Neural cell (in vitro differentiated cells): ENCODE measurements around the gene POLL. TPM values are rescaled to one million over a fixed set of nuclear protein-coding genes. Genes with fewer than 3 reads are reported as not detected.
"Not testable (repeated sequence)": the region's sequence is repeated elsewhere in the genome, so short reads cannot be mapped to it uniquely, and the experiment has no call there.

Source experiments
- H2AFZ ChIP-seq: fragments of 200-600, 300-800 bp; sonication (generic), shearing (Covaris generic); 2 replicates; pipeline ENCODE4 v1.6.0; 2014; ENCODE audit warnings: low read depth, mild to moderate bottlenecking, antibody characterized with exemption, low read length, moderate library complexity
- H3F3A ChIP-seq: fragments of 200-600 bp; shearing (Covaris generic); 2 replicates; pipeline ENCODE4 v1.6.1; 2016; ENCODE audit warnings: mild to moderate bottlenecking, moderate library complexity, mixed read lengths, antibody characterized with exemption, low read length; ENCODE audit not compliant: insufficient read depth, poor library complexity, severe bottlenecking
- H3K27ac ChIP-seq: fragments of 200-600, 300-800 bp; sonication (generic), shearing (Covaris generic); 2 replicates; pipeline ENCODE4 v1.5.1; 2014; ENCODE audit warnings: mild to moderate bottlenecking, low read length, moderate library complexity
- H3K27me3 ChIP-seq: fragments of 300-800, 200-600 bp; sonication (generic), shearing (Covaris generic); 2 replicates; pipeline ENCODE4 v1.6.0; 2014; ENCODE audit warnings: mild to moderate bottlenecking, low read depth, low read length, moderate library complexity; ENCODE audit not compliant: insufficient read depth
- H3K36me3 ChIP-seq: fragments of 300-800, 200-600 bp; sonication (generic), shearing (Covaris generic); 2 replicates; pipeline ENCODE4 v1.5.1; 2014; ENCODE audit warnings: mild to moderate bottlenecking, antibody characterized with exemption, low read length, moderate library complexity; ENCODE audit not compliant: insufficient read depth
- H3K4me2 ChIP-seq: fragments of 300-800, 200-600 bp; sonication (generic), shearing (Covaris generic); 2 replicates; pipeline ENCODE4 v1.6.0; 2014; ENCODE audit warnings: mild to moderate bottlenecking, low read length
- H3K4me3 ChIP-seq: fragments of 300-800, 200-600 bp; sonication (generic), shearing (Covaris generic); 2 replicates; pipeline ENCODE4 v1.5.1; 2014; ENCODE audit warnings: mild to moderate bottlenecking, low read length, moderate library complexity
- H3K79me2 ChIP-seq: fragments of 200-600 bp; shearing (Covaris generic); replicated peaks from 2 replicates; pipeline ENCODE4 v1.6.0; 2014; ENCODE audit warnings: mild to moderate bottlenecking, low read length, moderate library complexity; ENCODE audit not compliant: insufficient read depth
- H3K9ac ChIP-seq: fragments of 300-800, 200-600 bp; sonication (generic), shearing (Covaris generic); 2 replicates; pipeline ENCODE4 v1.6.1; 2016; ENCODE audit warnings: mild to moderate bottlenecking, low read length, mixed read lengths
- H3K9me2 ChIP-seq: fragments of 200-600 bp; shearing (Covaris generic); 2 replicates; pipeline ENCODE4 v1.6.1; 2016; ENCODE audit warnings: mild to moderate bottlenecking, low read length, mixed read lengths; ENCODE audit not compliant: insufficient read depth
- H3K9me3 ChIP-seq: fragments of 200-600, 300-800 bp; sonication (generic), shearing (Covaris generic); 2 replicates; pipeline ENCODE4 v1.6.1; 2016; ENCODE audit warnings: mild to moderate bottlenecking, mixed run types, low read length, moderate library complexity, mixed read lengths
- H4K20me1 ChIP-seq: fragments of 200-600 bp; shearing (Covaris generic); 2 replicates; pipeline ENCODE4 v1.6.1; 2016; ENCODE audit warnings: mild to moderate bottlenecking, mixed run types; ENCODE audit not compliant: insufficient read depth
- EP300 ChIP-seq: fragments of 450-650 bp; conservative IDR thresholded peaks from 2 replicates; pipeline ENCODE4 v1.6.1; 2014; ENCODE audit warnings: antibody characterized with exemption, mild to moderate bottlenecking, moderate library complexity; ENCODE audit not compliant: poor library complexity, severe bottlenecking
- EZH2 ChIP-seq: fragments of 200-600, 300-800 bp; shearing (Covaris generic), sonication (generic); IDR thresholded peaks from 2 replicates; pipeline ENCODE4 v1.6.1; 2014; ENCODE audit warnings: antibody characterized with exemption, low read length, borderline replicate concordance, mild to moderate bottlenecking; ENCODE audit not compliant: insufficient read depth, poor library complexity, severe bottlenecking
- MXI1 ChIP-seq: fragments of 450-650 bp; conservative IDR thresholded peaks from 2 replicates; pipeline ENCODE4 v1.6.1; 2014; ENCODE audit warnings: antibody characterized with exemption, mild to moderate bottlenecking; ENCODE audit not compliant: poor library complexity, severe bottlenecking
- POLR2AphosphoS5 ChIP-seq: IDR thresholded peaks from 2 replicates; pipeline ENCODE4 v1.6.1; 2012
- RAD21 ChIP-seq: fragments of 450-650 bp; conservative IDR thresholded peaks from 2 replicates; pipeline ENCODE4 v1.6.1; 2014; ENCODE audit warnings: antibody characterized with exemption, mild to moderate bottlenecking, moderate library complexity
- SMC3 ChIP-seq: fragments of 450-650 bp; conservative IDR thresholded peaks from 2 replicates; pipeline ENCODE4 v1.6.1; 2014; ENCODE audit warnings: antibody characterized with exemption, mild to moderate bottlenecking, moderate library complexity; ENCODE audit not compliant: poor library complexity
- TAF1 ChIP-seq: IDR thresholded peaks from 2 replicates; pipeline ENCODE4 v1.6.1; 2012; ENCODE audit warnings: low read depth
- polyA plus RNA-seq: library from polyadenylated mRNA; depleted of rRNA; stranded (reverse); fragments of >200 nt; gene quantifications from 2 replicates; pipeline ENCODE4 v1.2.3, GENCODE V29; 2014
- TF ChIP-seq, protein P1 (sequence below): fragments of 450-650 bp; IDR thresholded peaks from 2 replicates; pipeline ENCODE4 v1.5.1; 2014; ENCODE audit warnings: antibody characterized with exemption, mild to moderate bottlenecking, moderate library complexity; ENCODE audit not compliant: poor library complexity, severe bottlenecking
- TF ChIP-seq, protein P2 (sequence below): IDR thresholded peaks from 2 replicates; pipeline ENCODE4 v1.6.1; 2012; ENCODE audit warnings: borderline replicate concordance

POLL gene
- polyA plus RNA-seq, 1 donor from 2014 or later, result 23.0 TPM

DNA sequence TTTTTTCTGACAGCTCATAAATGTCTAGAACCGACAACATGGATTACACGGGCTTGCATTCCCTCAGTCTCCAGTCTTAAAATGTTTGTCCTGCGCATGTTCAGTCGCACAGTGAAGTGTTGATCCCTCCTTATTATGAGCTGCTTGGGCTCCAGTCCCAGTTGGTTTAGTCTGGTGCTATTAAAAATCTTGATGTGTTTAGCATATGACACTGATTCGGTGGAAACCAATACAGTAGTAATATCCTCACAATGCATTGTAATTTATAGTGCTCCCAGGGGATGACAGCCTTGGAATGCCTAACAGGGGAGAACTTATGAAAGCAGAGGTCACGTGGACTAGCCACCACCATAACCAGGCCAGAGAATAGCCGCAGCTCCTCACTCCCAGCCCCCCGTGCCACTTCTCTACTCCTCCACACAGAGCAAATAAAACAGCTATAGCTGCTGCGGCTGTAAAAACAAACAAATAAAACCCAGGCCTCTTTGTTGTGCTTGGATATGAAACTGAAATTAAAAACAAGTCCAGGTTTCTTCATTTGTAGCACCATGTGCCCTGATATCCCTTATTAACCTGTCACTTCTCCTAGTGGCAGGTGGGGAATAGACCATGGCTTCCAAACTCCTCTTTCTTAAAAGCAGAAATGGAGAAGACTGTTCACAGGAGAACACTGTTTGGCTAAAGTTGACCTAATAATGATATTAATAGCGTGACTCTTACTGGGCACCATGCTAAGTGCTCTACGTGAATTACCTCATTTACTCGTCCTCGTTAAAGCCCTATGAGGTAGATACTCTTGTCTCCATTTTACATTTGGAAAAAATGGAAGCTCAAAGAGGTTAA lies 7.8 kb upstream of the POLL start:
- TF ChIP-seq POLR2AphosphoS5, result no peak
- TF ChIP-seq RAD21, result no peak
- no peak for TF ChIP-seq EP300
- TF ChIP-seq TAF1, result no peak
- TF ChIP-seq EZH2, result no peak
- TF ChIP-seq SMC3, result no peak
- TF ChIP-seq, protein P1, sequence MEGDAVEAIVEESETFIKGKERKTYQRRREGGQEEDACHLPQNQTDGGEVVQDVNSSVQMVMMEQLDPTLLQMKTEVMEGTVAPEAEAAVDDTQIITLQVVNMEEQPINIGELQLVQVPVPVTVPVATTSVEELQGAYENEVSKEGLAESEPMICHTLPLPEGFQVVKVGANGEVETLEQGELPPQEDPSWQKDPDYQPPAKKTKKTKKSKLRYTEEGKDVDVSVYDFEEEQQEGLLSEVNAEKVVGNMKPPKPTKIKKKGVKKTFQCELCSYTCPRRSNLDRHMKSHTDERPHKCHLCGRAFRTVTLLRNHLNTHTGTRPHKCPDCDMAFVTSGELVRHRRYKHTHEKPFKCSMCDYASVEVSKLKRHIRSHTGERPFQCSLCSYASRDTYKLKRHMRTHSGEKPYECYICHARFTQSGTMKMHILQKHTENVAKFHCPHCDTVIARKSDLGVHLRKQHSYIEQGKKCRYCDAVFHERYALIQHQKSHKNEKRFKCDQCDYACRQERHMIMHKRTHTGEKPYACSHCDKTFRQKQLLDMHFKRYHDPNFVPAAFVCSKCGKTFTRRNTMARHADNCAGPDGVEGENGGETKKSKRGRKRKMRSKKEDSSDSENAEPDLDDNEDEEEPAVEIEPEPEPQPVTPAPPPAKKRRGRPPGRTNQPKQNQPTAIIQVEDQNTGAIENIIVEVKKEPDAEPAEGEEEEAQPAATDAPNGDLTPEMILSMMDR, result no peak
- TF ChIP-seq, protein P2, sequence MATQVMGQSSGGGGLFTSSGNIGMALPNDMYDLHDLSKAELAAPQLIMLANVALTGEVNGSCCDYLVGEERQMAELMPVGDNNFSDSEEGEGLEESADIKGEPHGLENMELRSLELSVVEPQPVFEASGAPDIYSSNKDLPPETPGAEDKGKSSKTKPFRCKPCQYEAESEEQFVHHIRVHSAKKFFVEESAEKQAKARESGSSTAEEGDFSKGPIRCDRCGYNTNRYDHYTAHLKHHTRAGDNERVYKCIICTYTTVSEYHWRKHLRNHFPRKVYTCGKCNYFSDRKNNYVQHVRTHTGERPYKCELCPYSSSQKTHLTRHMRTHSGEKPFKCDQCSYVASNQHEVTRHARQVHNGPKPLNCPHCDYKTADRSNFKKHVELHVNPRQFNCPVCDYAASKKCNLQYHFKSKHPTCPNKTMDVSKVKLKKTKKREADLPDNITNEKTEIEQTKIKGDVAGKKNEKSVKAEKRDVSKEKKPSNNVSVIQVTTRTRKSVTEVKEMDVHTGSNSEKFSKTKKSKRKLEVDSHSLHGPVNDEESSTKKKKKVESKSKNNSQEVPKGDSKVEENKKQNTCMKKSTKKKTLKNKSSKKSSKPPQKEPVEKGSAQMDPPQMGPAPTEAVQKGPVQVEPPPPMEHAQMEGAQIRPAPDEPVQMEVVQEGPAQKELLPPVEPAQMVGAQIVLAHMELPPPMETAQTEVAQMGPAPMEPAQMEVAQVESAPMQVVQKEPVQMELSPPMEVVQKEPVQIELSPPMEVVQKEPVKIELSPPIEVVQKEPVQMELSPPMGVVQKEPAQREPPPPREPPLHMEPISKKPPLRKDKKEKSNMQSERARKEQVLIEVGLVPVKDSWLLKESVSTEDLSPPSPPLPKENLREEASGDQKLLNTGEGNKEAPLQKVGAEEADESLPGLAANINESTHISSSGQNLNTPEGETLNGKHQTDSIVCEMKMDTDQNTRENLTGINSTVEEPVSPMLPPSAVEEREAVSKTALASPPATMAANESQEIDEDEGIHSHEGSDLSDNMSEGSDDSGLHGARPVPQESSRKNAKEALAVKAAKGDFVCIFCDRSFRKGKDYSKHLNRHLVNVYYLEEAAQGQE, result no peak
- TF ChIP-seq MXI1, result no peak
- Histone ChIP-seq H3K9ac (no peak overlapping the region), H3F3A (no peaks in the 10 kb centered on the region)

DNA sequence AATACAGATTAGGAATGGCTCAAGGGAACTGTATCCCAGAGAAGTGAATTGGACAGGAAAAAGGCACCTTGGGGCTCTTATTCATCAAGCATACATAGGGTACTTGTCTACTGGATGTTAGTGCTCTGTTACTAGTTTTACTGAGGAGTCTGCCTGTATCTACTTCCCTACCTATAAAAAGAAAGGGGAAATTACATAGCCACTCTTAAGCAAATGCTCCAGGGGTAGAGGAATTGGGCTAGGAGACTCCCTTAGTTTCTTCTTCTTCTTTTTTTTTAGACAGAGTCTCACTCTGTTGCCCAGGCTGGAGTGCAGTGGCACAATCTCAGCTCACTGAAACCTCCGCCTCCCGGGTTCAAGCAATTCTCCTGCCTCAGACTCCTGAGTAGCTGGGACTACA lies 5.3 kb upstream of the POLL start:
- not testable (repeated sequence) for H3K9me3 ChIP-seq, H3K27ac ChIP-seq, H3K36me3 ChIP-seq, H3K4me2 ChIP-seq, H3F3A ChIP-seq, H3K27me3 ChIP-seq, H3K4me3 ChIP-seq, H4K20me1 ChIP-seq, H3K9me2 ChIP-seq, H3K9ac ChIP-seq, H3K79me2 ChIP-seq, H2AFZ ChIP-seq

More for the DNA sequence above, 7.8 kb upstream of the POLL start:
- no peak overlapping the region for H3K27ac ChIP-seq
- H2AFZ ChIP-seq, result no peak overlapping the region
- H4K20me1 ChIP-seq, result no peaks in the 10 kb centered on the region
- H3K4me2 ChIP-seq, result no peak overlapping the region
- no peaks in the 10 kb centered on the region for H3K9me2 ChIP-seq
- H3K4me3 ChIP-seq, result no peak overlapping the region
- no peaks in the 10 kb centered on the region for H3K36me3 ChIP-seq
- H3K27me3 ChIP-seq, result no peaks in the 10 kb centered on the region
- H3K79me2 ChIP-seq, result no peaks in the 10 kb centered on the region
- H3K9me3 ChIP-seq, result no peaks in the 10 kb centered on the region
